Activated T-helper 1 cell treated with anti-CD3 and anti-CD28 coated beads, Interleukin-12 subunit alpha, Interleukin-12 subunit beta, Interleukin-2, Interleukin-4 antibody, amounts not matched to agents 30 ng/mL and 10 ng/mL and 1 ng/mL, durations not matched to agents 14 hours and 24 hours and 36 hours (primary cell): Measurements from ENCODE around the gene ZFPL1. TPM values are rescaled to one million over a fixed set of nuclear protein-coding genes. Genes with fewer than 3 reads are reported as not detected.
"Not testable (repeated sequence)": the region's sequence is repeated elsewhere in the genome, so short reads cannot be mapped to it uniquely, and the experiment has no call there.

ENCODE experiments used
- DNase-seq: peaks from one replicate; pipeline ENCODE4 v3.0.0; 2021; ENCODE audit warnings: low spot score
- H3K27ac Mint-ChIP-seq: one replicate; pipeline ENCODE4 v1.8.0; 2021; ENCODE audit warnings: mild to moderate bottlenecking, mixed read lengths
- H3K27me3 Mint-ChIP-seq: one replicate; pipeline ENCODE4 v1.8.0; 2022; ENCODE audit warnings: mild to moderate bottlenecking, moderate library complexity, mixed read lengths; ENCODE audit not compliant: insufficient read depth
- H3K36me3 Mint-ChIP-seq: one replicate; pipeline ENCODE4 v1.8.0; 2021; ENCODE audit warnings: low read depth, mixed read lengths
- H3K4me1 Mint-ChIP-seq: one replicate; pipeline ENCODE4 v1.8.0; 2021; ENCODE audit warnings: low read depth, mixed read lengths
- H3K4me3 Mint-ChIP-seq: one replicate; pipeline ENCODE4 v1.8.0; 2021; ENCODE audit warnings: mild to moderate bottlenecking, moderate library complexity, mixed read lengths
- H3K9me3 Mint-ChIP-seq: one replicate; pipeline ENCODE4 v1.8.0; 2021; ENCODE audit warnings: mixed read lengths
- intact Hi-C: fragments of 100-400 bp; cut with micrococcal nuclease; formaldehyde crosslinking; loops from one replicate; pipeline ENCODE4 v1.15.1; 2024
- total RNA-seq: library from RNA; stranded (reverse); gene quantifications from 2 replicates; pipeline ENCODE4 v1.2.3, GENCODE V29; 2022

The ZFPL1 gene
- total RNA-seq, 1 donor from 2014 or later = 31.9 TPM

GRCh38 chr11:65115361-65116082 is 31.5 kb downstream of the ZFPL1 start:
- peaks cover 31% of the 10 kb centered on the region for H3K36me3 Mint-ChIP-seq
- no peaks in the 10 kb centered on the region for H3K9me3 Mint-ChIP-seq
- intact Hi-C loops = loop anchor here (2.0 to 10.0 kb wide), 2 partner anchors 339 to 499 kb away; partner anchors contain the start of genes MAP3K11 and PCNX3
- H3K27me3 Mint-ChIP-seq = peaks cover 2% of the 10 kb centered on the region
- peak overlapping the region; percentile 40 for H3K27ac Mint-ChIP-seq
- peak overlapping the region; percentile 90 for H3K4me3 Mint-ChIP-seq
- no peak for DNase-seq
- H3K4me1 Mint-ChIP-seq = peaks cover 51% of the 10 kb centered on the region

- H3K27ac Mint-ChIP-seq = peak overlapping the region; percentile 93
- peaks cover 42% of the 10 kb centered on the region for H3K36me3 Mint-ChIP-seq
- H3K4me1 Mint-ChIP-seq = peaks cover 53% of the 10 kb centered on the region
- intact Hi-C loops = loop anchor here (1.0 to 10.0 kb wide), 13 partner anchors 19 to 498 kb away; partner anchors contain the start of genes ARL2, ATG2A, CDCA5 and EHD1
- H3K27me3 Mint-ChIP-seq = no peaks in the 10 kb centered on the region
- peak; percentile 51 for DNase-seq
- peak overlapping the region; percentile 90 for H3K4me3 Mint-ChIP-seq
- H3K9me3 Mint-ChIP-seq = no peaks in the 10 kb centered on the region
Measured at GRCh38 chr11:65116370-65117205, 32.6 kb downstream of the ZFPL1 start.

- Mint-ChIP-seq H3K36me3 (peaks cover 50% of the 10 kb centered on the region), H3K4me1 (peaks cover 52% of the 10 kb centered on the region)
Measured at GRCh38 chr11:65117206-65118096, 33.4 kb downstream of the ZFPL1 start, which contains the start of gene ZNHIT2. TSS of gene ZNHIT2 (minus strand) at chr11:65117701. CDS start at chr11:65117653, 48 bp downstream.

GRCh38 chr11:65118097-65118837 is 34.2 kb downstream of the ZFPL1 start:
- Mint-ChIP-seq H3K9me3 (no peaks in the 10 kb centered on the region), H3K36me3 (peaks cover 53% of the 10 kb centered on the region), H3K4me1 (peaks cover 47% of the 10 kb centered on the region), H3K27me3 (no peaks in the 10 kb centered on the region), H3K27ac (peak overlapping the region; percentile 89), H3K4me3 (peak overlapping the region; percentile 90)
- DNase-seq = no peak
- intact Hi-C loops = loop anchor here (10.0 kb wide), 1 partner anchor 497 kb away; the partner anchor contains the start of genes MAP3K11 and PCNX3

More at GRCh38 chr11:65117206-65118096, 33.4 kb downstream of the ZFPL1 start, which contains the start of gene ZNHIT2:
- Mint-ChIP-seq H3K4me3 (peak within 1 kb of the TSS; percentile 90), H3K27me3 (no peaks in the 10 kb centered on the region), H3K27ac (peak within 1 kb of the TSS; percentile 93), H3K9me3 (no peaks in the 10 kb centered on the region)
- peak; percentile 100 for DNase-seq
- intact Hi-C loops = loop anchor here (1.0 to 10.0 kb wide), 13 partner anchors 18 to 497 kb away; partner anchors contain the start of genes ARL2, ATG2A, CDCA5 and EHD1

- Mint-ChIP-seq H3K27ac (peak overlapping the region; percentile 72), H3K4me3 (peak overlapping the region; percentile 99), H3K36me3 (peaks cover 53% of the 10 kb centered on the region), H3K4me1 (peaks cover 42% of the 10 kb centered on the region)
- not testable (repeated sequence) for H3K27me3 Mint-ChIP-seq, DNase-seq, H3K9me3 Mint-ChIP-seq
- intact Hi-C loops = loop anchor here (10.0 kb wide), 1 partner anchor 496 kb away; the partner anchor contains the start of genes MAP3K11 and PCNX3
Measured at GRCh38 chr11:65118891-65119669, 35.1 kb downstream of the ZFPL1 start.

GRCh38 chr11:65119670-65119995 is 35.6 kb downstream of the ZFPL1 start:
- Mint-ChIP-seq H3K27me3 (no peaks in the 10 kb centered on the region), H3K36me3 (peaks cover 56% of the 10 kb centered on the region), H3K27ac (peak overlapping the region; percentile 70), H3K4me1 (peaks cover 44% of the 10 kb centered on the region), H3K9me3 (no peaks in the 10 kb centered on the region), H3K4me3 (peak overlapping the region; percentile 99)
- DNase-seq = no peak
- intact Hi-C loops = loop anchor here (10.0 kb wide), 1 partner anchor 495 kb away; the partner anchor contains the start of genes MAP3K11 and PCNX3

GRCh38 chr11:65120831-65121230 is 36.8 kb downstream of the ZFPL1 start:
- DNase-seq = no peak
- Mint-ChIP-seq H3K4me3 (peak overlapping the region; percentile 99), H3K27me3 (no peaks in the 10 kb centered on the region), H3K9me3 (no peaks in the 10 kb centered on the region), H3K27ac (peak overlapping the region; percentile 99), H3K4me1 (peaks cover 44% of the 10 kb centered on the region), H3K36me3 (peaks cover 59% of the 10 kb centered on the region)
- intact Hi-C loops = loop anchor here (5.0 kb wide), 1 partner anchor 141 kb away; the partner anchor contains the start of gene POLA2

GRCh38 chr11:65121447-65121864 is 37.4 kb downstream of the ZFPL1 start:
- H3K4me1 Mint-ChIP-seq = peaks cover 44% of the 10 kb centered on the region
- no peaks in the 10 kb centered on the region for H3K9me3 Mint-ChIP-seq
- intact Hi-C loops = loop anchor here (5.0 kb wide), 1 partner anchor 141 kb away; the partner anchor contains the start of gene POLA2
- H3K36me3 Mint-ChIP-seq = peaks cover 61% of the 10 kb centered on the region
- no peaks in the 10 kb centered on the region for H3K27me3 Mint-ChIP-seq
- no peak for DNase-seq
- peak overlapping the region; percentile 99 for H3K27ac Mint-ChIP-seq
- peak overlapping the region; percentile 99 for H3K4me3 Mint-ChIP-seq

- peak; percentile 99 for DNase-seq
- Mint-ChIP-seq H3K4me3 (peak within 1 kb of the TSS; percentile 99), H3K9me3 (no peaks in the 10 kb centered on the region), H3K27me3 (no peaks in the 10 kb centered on the region), H3K27ac (peak within 1 kb of the TSS; percentile 99), H3K4me1 (peaks cover 44% of the 10 kb centered on the region), H3K36me3 (peaks cover 66% of the 10 kb centered on the region)
- intact Hi-C loops = loop anchor here (1.0 to 5.0 kb wide), 6 partner anchors 12 to 343 kb away; partner anchors contain the start of genes ARL2, CDCA5, POLA2 and SF1
Measured at GRCh38 chr11:65121865-65122696, 38.1 kb downstream of the ZFPL1 start, which contains the start of the genes FAU and MRPL49. TSS of gene FAU (minus strand) at chr11:65122134. CDS start at chr11:65121813, 321 bp downstream. TSS of gene MRPL49 (plus strand) at chr11:65122321. CDS start at chr11:65122347, 26 bp downstream.
